Mesothelial cell of epicardium (in vitro differentiated cells): ENCODE results near the gene PEX10. TPM values are rescaled to one million over a fixed set of nuclear protein-coding genes. Genes with fewer than 3 reads are reported as not detected.

Experiments used
- DNase-seq, 2 experiments: peaks; one replicate each; pipeline ENCODE4 v3.0.0; 2021; ENCODE audit warnings: low spot score in 2 of 2; ENCODE audit not compliant: unreplicated experiment in 2 of 2
- H3K27ac Mint-ChIP-seq: 2 replicates; pipeline ENCODE4 v1.8.0; 2021; ENCODE audit warnings: mixed read lengths
- H3K27me3 Mint-ChIP-seq: 2 replicates; pipeline ENCODE4 v1.8.0; 2021; ENCODE audit warnings: low read depth, mixed read lengths
- H3K36me3 Mint-ChIP-seq: 2 replicates; pipeline ENCODE4 v1.8.0; 2021; ENCODE audit warnings: mixed read lengths
- H3K4me1 Mint-ChIP-seq: 2 replicates; pipeline ENCODE4 v1.8.0; 2021; ENCODE audit warnings: mixed read lengths
- H3K4me3 Mint-ChIP-seq: 2 replicates; pipeline ENCODE4 v1.8.0; 2021; ENCODE audit warnings: mild to moderate bottlenecking, moderate library complexity, mixed read lengths
- H3K9me3 Mint-ChIP-seq: 2 replicates; pipeline ENCODE4 v1.8.0; 2021; ENCODE audit warnings: mixed read lengths
- CTCF ChIP-seq: fragments of 200-600 bp; sonication (generic); IDR thresholded peaks from one replicate; pipeline ENCODE4 v1.5.0; 2021; ENCODE audit warnings: antibody characterized with exemption; ENCODE audit not compliant: unreplicated experiment
- total RNA-seq: library from RNA; stranded (reverse); gene quantifications from 3 replicates; pipeline ENCODE4 v1.2.1, GENCODE V29; 2021

PEX10 gene
- total RNA-seq, 1 donor from 2014 or later: 25.8 TPM

- H3K4me3 Mint-ChIP-seq: no peak overlapping the region
- H3K36me3 Mint-ChIP-seq: no peaks in the 10 kb centered on the region
- no peaks in the 10 kb centered on the region for H3K9me3 Mint-ChIP-seq
- H3K27ac Mint-ChIP-seq: no peak overlapping the region
- no peaks in the 10 kb centered on the region for H3K4me1 Mint-ChIP-seq
- peak; percentile 44 for TF ChIP-seq CTCF
- H3K27me3 Mint-ChIP-seq: no peaks in the 10 kb centered on the region
- no peak for DNase-seq
These were observed 29.6 kb downstream of the PEX10 start for GRCh38 chr1:2382621-2383361.

GRCh38 chr1:2381741-2382620 lies 30.4 kb downstream of the PEX10 start:
- Mint-ChIP-seq H3K27me3 (no peaks in the 10 kb centered on the region), H3K36me3 (no peaks in the 10 kb centered on the region), H3K27ac (no peak overlapping the region), H3K4me1 (no peaks in the 10 kb centered on the region), H3K9me3 (no peaks in the 10 kb centered on the region), H3K4me3 (no peak overlapping the region)
- TF ChIP-seq CTCF: peak; percentile 95
- peak; percentile 83 to 92 for DNase-seq

GRCh38 chr1:2380816-2381591 lies 31.4 kb downstream of the PEX10 start:
- DNase-seq: no peak
- no peak for TF ChIP-seq CTCF
- no peaks in the 10 kb centered on the region for H3K36me3 Mint-ChIP-seq
- H3K27me3 Mint-ChIP-seq: no peaks in the 10 kb centered on the region
- no peak overlapping the region for H3K27ac Mint-ChIP-seq
- H3K9me3 Mint-ChIP-seq: no peaks in the 10 kb centered on the region
- no peaks in the 10 kb centered on the region for H3K4me1 Mint-ChIP-seq
- H3K4me3 Mint-ChIP-seq: no peak overlapping the region

GRCh38 chr1:2379733-2380404 lies 32.5 kb downstream of the PEX10 start:
- no peak for DNase-seq
- Mint-ChIP-seq H3K36me3 (no peaks in the 10 kb centered on the region), H3K9me3 (no peaks in the 10 kb centered on the region), H3K27ac (no peak overlapping the region), H3K4me1 (no peaks in the 10 kb centered on the region), H3K27me3 (no peaks in the 10 kb centered on the region), H3K4me3 (no peak overlapping the region)
- TF ChIP-seq CTCF: no peak

- Mint-ChIP-seq H3K36me3 (no peaks in the 10 kb centered on the region), H3K27me3 (no peaks in the 10 kb centered on the region), H3K27ac (no peak overlapping the region), H3K4me1 (no peaks in the 10 kb centered on the region), H3K9me3 (no peaks in the 10 kb centered on the region), H3K4me3 (no peak overlapping the region)
- DNase-seq: no peak
- no peak for TF ChIP-seq CTCF
These were observed 33.2 kb downstream of the PEX10 start for GRCh38 chr1:2378956-2379732.
